HFF-Myc (cell line): ENCODE results near the gene PALLD.

Experiments
- DNase-seq: peaks from one replicate; pipeline ENCODE4 v3.0.0-alpha.2; 2011; ENCODE audit warnings: low read depth; ENCODE audit errors: extremely low read depth
- H3K4me3 ChIP-seq: replicated peaks from 2 replicates; pipeline ENCODE4 v1.5.1; 2011; ENCODE audit warnings: low read depth, mild to moderate bottlenecking, control low read depth, low read length
- CTCF ChIP-seq: IDR thresholded peaks from 2 replicates; pipeline ENCODE4 v1.5.1; 2012; ENCODE audit warnings: mild to moderate bottlenecking, low read depth, low read length, control low read depth; ENCODE audit errors: missing control alignments

The PALLD gene

GRCh38 chr4:168540086-168540485 lies 43.2 kb downstream of the PALLD start:
- TF ChIP-seq CTCF = no peak
- no peak overlapping the region for H3K4me3 ChIP-seq

GRCh38 chr4:168540503-168541265 lies 43.8 kb downstream of the PALLD start:
- DNase-seq = no peak
- TF ChIP-seq CTCF = no peak
- H3K4me3 ChIP-seq = no peak overlapping the region

More at GRCh38 chr4:168540086-168540485, 43.2 kb downstream of the PALLD start:
- DNase-seq = no peak

- no peak for TF ChIP-seq CTCF
- H3K4me3 ChIP-seq = no peak overlapping the region
- DNase-seq = no peak
Measured at GRCh38 chr4:168541266-168541953, 44.6 kb downstream of the PALLD start.

GRCh38 chr4:168549143-168549542 lies 52.3 kb downstream of the PALLD start:
- no peak overlapping the region for H3K4me3 ChIP-seq
- no peak for TF ChIP-seq CTCF
- DNase-seq = no peak

GRCh38 chr4:168550064-168550766 lies 53.4 kb downstream of the PALLD start:
- H3K4me3 ChIP-seq = no peak overlapping the region
- TF ChIP-seq CTCF = no peak
- DNase-seq = no peak

- no peak overlapping the region for H3K4me3 ChIP-seq
- DNase-seq = peak; percentile 46
- no peak for TF ChIP-seq CTCF
Measured at GRCh38 chr4:168551211-168551610, 54.4 kb downstream of the PALLD start.
